C4-2B (cell line): Measurements from ENCODE around the gene SNAI3.

Experiments used
- ZFX ChIP-seq: fragments of 450-650 bp; IDR thresholded peaks from 2 replicates; pipeline ENCODE4 v1.6.1; 2017
- TF ChIP-seq, protein P1 (sequence below): fragments of 450-650 bp; conservative IDR thresholded peaks from 2 replicates; pipeline ENCODE4 v1.5.1; 2017; ENCODE audit warnings: mild to moderate bottlenecking

DNA sequence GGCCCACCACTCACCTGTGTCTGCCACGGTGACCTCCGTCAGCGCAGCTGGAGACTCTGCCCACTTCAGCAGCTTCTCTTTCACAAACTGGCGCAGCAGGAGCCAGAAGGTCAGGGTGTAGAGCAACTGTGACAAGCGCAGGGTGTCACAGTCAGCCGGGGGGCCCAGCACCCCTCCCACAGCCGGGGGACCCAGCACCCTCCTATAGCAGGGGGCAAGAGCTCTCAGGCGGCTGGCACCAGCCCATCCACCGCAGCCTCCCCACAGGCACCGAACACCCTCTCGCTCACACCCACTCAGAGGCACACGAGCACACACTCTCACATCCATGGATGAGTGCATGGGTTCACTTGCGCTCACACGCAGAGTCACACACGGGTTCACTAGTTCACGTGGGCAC is 48.8 kb upstream of the SNAI3 start:
- TF ChIP-seq, protein P1, sequence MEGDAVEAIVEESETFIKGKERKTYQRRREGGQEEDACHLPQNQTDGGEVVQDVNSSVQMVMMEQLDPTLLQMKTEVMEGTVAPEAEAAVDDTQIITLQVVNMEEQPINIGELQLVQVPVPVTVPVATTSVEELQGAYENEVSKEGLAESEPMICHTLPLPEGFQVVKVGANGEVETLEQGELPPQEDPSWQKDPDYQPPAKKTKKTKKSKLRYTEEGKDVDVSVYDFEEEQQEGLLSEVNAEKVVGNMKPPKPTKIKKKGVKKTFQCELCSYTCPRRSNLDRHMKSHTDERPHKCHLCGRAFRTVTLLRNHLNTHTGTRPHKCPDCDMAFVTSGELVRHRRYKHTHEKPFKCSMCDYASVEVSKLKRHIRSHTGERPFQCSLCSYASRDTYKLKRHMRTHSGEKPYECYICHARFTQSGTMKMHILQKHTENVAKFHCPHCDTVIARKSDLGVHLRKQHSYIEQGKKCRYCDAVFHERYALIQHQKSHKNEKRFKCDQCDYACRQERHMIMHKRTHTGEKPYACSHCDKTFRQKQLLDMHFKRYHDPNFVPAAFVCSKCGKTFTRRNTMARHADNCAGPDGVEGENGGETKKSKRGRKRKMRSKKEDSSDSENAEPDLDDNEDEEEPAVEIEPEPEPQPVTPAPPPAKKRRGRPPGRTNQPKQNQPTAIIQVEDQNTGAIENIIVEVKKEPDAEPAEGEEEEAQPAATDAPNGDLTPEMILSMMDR, result no peak
- TF ChIP-seq ZFX, result no peak
